Measurements from ENCODE around the gene ABCC9.

ABCC9 gene

GRCh38 chr12:21940549-21941505, at the start of gene ABCC9:
Gene ABCC9 (minus strand): TSS chr12:21941426. CDS start chr12:21936674, 4,752 bp downstream.
- no peak for FAIRE-seq
- TF ChIP-seq CTCF (IDR thresholded peaks at IDR 0.05; ENCODE audit: insufficient read depth, missing control alignments): no peak
- DNase-seq (ENCODE audit: insufficient read length, low spot score): no peak

DNA sequence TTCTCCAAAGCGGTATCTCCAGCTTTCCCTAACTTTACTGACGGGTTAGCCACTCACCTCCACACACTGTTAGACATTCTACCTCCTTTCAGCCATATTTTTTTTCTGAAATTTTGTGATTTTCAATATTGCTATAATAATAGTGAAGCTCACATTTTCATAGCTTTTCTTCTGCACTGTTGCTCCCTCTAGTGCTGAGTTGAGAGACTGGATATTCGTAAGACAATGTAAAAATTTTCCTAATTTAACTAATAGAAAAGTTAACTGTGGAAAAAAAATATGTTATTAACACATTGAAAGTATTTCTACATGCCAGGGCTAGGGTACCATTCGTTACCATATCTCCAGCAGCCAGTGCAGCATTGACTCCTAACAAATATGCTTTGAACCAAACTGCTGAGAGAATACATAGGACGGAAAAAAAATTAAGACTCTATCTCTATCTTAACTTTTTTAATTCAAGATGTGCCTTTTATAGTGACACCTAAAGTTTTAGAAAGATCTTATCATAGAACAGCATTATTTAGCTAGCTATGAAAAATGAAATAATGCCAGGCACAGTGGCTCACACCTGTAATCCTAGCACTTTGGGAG, 48.7 kb upstream of the ABCC9 start:
- peak; percentile 25 for FAIRE-seq
- DNase-seq (ENCODE audit: insufficient read length, low spot score): no peak
- TF ChIP-seq CTCF (IDR thresholded peaks at IDR 0.05; ENCODE audit: insufficient read depth, missing control alignments): peak; percentile 74

GRCh38 chr12:21988619-21989018, 47.4 kb upstream of the ABCC9 start:
- DNase-seq (ENCODE audit: insufficient read length, low spot score): no peak
- no peak for TF ChIP-seq CTCF (IDR thresholded peaks at IDR 0.05; ENCODE audit: insufficient read depth, missing control alignments)
- no peak for FAIRE-seq

- FAIRE-seq (no peak), DNase-seq (ENCODE audit: insufficient read length, low spot score) (no peak)
- TF ChIP-seq CTCF (IDR thresholded peaks at IDR 0.05; ENCODE audit: insufficient read depth, missing control alignments): no peak
These were observed 46.5 kb upstream of the ABCC9 start for GRCh38 chr12:21987755-21988154.

DNA sequence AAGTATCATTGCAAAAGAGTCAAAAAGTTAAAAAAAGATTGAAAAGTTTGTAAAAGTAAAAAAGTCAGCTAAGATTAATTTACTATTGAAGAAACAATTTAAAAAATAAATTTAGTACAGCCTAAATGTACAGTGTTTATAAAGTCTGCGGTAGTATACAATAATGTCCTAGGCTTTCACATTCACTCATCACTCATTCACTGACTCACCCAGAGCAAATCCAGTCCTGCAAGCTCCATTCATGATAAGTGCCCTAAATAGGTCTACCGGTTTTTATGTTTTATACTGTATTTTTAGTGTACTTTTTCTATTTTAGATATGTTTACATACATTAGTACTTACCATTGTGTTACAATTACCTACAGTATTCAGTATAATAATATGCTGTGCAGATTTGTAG, 43.9 kb upstream of the ABCC9 start:
- FAIRE-seq: no peak

GRCh38 chr12:21984375-21984774, 43.1 kb upstream of the ABCC9 start:
- no peak for DNase-seq (ENCODE audit: insufficient read length, low spot score)
- peak; percentile 66 for FAIRE-seq
- no peak for TF ChIP-seq CTCF (IDR thresholded peaks at IDR 0.05; ENCODE audit: insufficient read depth, missing control alignments)

More for the DNA sequence above, 43.9 kb upstream of the ABCC9 start:
- DNase-seq (ENCODE audit: insufficient read length, low spot score): no peak
- no peak for TF ChIP-seq CTCF (IDR thresholded peaks at IDR 0.05; ENCODE audit: insufficient read depth, missing control alignments)

GRCh38 chr12:21983095-21983494, 41.9 kb upstream of the ABCC9 start:
- DNase-seq (ENCODE audit: insufficient read length, low spot score) (no peak), FAIRE-seq (no peak)
- TF ChIP-seq CTCF (IDR thresholded peaks at IDR 0.05; ENCODE audit: insufficient read depth, missing control alignments): no peak
